NCI-H2107 (cell line): Measurements from ENCODE around the gene TMEM170B.
"Not testable (repeated sequence)": the region's sequence is repeated elsewhere in the genome, so short reads cannot be mapped to it uniquely, and the experiment has no call there.

Experiments
- DNase-seq: peaks from one replicate; lab custom pipeline; 2025; lab: John Stamatoyannopoulos, UW

The TMEM170B gene

DNA sequence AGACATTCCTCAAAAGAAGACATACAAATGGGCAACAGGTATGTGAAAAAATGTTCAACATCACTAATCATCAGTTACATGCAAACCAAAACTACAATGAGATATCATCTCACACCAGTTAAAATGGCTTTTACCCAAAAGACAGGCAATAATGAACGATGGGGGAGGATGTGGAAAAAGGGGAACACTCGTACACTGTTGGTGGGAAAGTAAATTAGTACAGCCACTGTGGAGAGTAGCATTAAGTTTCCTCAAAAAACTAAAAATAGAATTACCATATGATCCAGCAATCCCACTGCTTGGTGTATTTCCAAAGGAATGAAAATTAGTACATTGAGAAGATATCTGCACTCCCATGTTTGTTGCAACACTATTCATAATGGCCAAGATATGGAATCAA, 8.6 kb upstream of the TMEM170B start:
- no peak for DNase-seq

DNA sequence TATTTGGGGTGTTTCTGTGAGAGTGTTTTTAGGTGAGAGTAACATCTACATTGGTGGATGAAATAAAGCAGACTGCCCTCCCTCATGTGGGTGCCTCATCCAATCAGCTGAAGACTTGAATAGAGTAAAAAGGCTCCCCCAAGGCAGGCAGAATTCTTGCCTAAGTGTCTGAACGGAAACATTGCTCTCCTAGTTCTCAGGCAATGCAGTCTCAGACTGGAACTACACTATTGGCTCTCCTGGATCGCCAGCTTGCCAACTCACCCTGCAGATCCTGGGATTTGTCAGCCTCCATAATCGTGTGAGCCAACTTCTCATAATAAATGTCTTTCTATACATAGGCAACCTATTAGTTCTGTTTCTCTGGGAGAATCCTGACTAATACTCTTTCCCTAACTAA, 5.5 kb upstream of the TMEM170B start:
- no peak for DNase-seq

DNA sequence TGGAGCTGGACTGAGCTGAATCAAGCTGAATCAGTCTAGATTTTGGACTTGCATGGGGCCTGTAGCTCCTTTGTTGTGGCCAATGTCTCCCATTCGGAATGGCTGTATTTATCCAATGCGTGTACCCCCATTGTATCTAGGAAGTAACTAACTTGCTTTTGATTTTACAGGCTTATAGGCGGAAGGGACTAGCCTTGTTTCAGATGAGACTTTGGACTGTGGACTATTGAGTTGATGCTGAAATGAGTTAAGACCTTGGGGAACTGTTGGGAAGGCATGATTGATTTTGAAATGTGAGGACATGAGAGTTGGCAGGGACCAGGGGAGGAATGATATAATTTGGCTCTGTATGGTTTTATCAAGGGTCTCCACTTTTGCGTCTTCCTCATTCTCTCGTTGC, 3.0 kb upstream of the TMEM170B start:
- no peak for DNase-seq

DNA sequence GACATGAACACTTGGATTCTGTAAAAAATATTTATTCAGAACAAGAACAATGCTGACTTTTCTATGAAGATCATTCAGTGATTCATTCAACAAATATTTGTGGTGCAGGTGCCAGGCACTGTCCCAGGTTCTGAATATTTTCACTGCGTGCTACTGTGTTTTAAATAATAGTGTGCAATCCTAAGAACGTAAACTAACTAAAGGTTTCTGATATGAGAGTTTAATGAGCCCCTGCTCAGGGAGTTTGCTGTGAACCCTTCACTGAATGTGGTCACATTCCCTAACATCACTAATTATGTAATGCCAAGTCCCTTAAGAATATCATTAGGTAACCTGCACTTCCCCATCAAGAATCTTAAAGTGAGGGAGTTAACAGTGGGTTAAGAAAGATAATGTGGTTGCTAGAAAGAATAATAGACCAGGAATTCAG, 1.7 kb upstream of the TMEM170B start:
- no peak for DNase-seq

DNA sequence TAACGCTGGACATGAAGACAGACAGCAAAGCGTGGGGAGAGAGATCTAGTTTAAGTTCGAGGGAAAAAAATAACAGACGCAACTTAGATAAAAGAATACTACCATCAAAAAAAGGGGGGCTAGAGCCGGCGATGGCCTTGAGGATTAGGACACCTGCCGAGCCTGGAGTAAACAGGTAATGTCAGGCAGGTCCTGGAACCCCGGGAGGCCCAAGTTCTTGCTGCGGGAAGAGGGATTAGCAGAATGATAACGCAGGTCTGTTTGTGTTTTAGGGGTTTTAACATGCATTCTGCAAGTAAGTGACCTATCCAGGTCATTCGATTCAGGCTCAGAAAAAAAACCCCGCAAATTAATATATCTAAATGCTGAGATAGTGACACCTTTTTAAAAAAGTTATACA, 754 bp upstream of the TMEM170B start:
- DNase-seq: no peak

DNA sequence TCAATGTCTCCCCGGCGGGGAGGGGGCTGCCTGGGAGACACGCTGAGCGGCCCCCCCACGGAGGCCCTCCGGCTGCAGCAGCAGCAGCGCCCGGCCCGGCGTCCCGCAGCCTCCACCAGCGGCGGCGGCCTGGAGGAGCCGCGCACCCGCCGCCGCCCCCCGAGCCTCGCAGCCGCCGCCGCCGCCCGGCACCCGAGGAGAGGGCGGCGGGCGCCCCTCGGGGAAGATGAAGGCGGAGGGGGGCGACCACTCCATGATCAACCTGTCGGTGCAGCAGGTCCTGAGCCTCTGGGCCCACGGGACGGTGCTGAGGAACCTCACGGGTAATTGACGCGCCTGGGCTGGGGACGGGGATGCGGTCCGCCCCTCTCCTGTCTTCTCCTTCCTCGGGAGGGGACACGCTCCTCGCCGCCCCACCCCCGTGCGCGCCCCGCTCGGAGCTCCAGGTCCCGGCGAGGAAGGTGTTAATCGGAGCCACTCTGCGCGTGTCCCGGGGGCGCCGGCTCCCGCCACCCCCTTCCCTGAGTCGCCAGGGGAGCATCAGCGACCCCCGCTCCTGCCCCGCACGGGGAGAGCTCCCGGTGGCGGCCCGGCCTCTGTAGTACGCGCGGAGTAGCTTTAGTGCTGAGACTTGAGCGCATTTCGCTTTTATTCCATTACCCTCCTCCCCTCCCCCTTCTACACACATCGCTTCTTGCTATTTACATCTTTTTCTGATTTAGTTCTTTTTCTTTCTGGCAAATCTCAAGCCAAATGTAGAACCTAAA, 686 bp downstream of the TMEM170B start:
- no peak for DNase-seq

DNA sequence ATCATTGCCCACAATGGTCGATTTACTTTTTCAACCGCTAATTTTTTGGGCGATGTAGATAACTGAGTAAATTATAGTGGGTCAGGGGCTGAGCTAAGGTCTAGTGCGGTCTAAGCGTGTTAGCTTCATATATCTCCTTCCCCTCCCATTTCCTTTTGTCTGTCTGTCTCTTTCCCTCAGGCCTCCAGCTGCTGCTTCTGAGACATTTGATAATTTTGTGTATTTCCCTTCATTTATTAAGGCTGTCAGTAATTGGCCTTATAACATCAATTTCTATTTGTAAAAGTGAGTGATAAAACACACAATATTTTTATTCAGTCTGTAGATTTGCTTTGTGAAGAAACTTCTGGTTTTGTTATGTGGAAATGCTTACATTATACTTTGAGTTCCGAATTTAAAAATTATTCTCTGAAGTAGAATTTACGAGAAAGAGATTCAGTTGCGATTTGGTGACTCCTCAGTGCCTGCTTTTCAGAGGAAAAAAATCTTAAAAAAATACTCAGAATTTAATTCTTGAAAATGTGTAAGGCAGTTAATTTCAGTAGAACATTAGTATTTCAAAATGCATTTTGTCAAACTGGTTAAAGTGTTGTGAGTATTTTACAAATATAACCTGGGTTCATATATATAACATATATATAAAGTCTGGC, 1.4 kb downstream of the TMEM170B start:
- DNase-seq: no peak

DNA sequence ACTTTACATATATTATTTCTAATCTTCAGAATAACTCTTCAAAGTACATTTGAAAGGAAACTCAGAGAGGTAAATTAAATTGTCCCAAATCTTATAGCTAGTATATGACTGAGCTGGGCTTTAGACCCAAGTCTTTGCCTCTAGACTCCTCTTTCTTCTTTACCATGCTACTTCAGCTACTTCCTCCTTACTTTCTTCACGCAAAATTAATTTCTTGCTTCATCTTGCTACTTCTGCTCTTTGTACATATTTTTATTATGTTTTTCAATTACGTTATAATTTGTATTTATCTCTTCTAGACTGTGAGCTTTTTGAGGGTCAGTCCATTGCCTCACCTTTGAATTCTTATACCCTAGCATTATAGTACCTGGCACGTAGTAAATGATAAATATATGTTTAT, 5.3 kb downstream of the TMEM170B start:
- DNase-seq: no peak

DNA sequence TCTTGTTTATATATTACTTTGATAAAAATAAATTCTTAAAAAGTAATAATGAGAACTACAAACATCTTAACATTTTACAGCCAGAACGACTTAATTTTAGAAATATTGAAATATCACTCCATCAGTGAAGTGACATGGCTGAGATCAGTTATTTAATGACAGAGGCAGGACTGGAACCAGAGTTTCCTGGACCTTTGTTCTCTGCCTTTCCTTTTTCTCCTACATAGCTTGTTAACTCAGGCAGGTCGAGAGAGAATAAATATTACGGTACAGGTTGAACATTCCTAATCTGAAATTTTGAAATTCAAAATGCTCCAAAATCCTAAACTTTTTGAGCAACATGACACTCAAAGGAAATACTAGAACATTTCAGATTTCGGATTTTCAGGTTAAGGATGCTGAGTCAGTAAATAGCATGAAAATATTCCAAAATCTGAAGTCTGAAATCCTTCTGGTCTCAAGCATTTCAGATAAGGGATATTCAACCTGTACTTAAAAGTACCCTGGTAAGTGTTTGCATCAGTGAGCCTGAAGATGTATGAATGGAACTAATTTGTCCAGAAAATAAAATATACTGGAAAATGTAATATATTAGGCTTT, 6.5 kb downstream of the TMEM170B start:
- no peak for DNase-seq

DNA sequence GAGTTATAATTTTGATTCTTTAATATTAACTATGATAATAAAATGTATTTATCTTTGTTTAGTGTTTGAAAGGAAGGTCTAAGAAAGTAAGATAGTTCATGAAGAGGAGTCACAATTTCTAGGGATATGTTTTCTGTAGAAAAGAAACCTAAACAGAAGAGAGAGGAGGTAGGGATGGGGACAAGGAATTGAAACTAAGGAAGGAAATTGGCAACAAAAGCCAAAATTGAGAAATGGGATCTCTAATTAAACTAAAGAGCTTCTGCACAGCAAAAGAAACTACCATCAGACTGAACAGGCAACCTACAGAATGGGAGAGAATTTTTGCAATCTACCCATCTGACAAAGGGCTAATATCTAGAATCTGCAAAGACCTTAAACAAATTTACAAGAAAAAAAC, 10.3 kb downstream of the TMEM170B start:
- DNase-seq: not testable (repeated sequence)

DNA sequence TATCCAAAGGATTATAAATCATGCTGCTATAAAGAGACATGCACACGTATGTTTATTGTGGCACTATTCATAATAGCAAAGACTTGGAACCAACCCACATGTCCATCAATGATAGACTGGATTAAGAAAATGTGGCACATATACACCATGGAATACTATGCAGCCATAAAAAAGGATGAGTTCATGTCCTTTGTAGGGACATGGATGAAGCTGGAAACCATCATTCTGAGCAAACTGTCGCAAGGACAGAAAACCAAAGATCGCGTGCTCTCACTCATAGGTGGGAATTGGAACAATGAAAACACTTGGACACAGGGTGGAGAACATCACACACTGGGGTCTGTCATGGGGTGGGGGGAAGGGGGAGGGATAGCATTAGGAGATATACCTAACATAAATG, 11.0 kb downstream of the TMEM170B start:
- DNase-seq: not testable (repeated sequence)

DNA sequence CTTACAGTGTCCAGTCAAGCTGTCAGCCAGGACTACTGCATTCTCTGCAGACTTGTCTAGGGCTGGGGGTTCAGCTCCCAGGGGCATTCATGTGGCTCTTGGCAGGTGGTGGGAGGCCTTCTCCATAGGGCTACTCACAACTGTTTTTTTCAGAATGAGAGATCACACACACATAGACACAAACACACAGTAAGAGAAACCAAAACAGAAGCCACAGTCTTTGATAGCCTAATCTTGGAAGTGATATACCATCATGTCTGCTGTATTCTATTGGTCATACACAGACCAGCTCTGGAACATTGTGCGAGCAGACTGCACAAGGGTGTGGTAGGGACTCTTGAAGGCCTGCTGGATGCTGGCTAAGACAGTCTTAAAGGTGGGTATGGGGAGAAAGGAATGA, 13.5 kb downstream of the TMEM170B start:
- no peak for DNase-seq

DNA sequence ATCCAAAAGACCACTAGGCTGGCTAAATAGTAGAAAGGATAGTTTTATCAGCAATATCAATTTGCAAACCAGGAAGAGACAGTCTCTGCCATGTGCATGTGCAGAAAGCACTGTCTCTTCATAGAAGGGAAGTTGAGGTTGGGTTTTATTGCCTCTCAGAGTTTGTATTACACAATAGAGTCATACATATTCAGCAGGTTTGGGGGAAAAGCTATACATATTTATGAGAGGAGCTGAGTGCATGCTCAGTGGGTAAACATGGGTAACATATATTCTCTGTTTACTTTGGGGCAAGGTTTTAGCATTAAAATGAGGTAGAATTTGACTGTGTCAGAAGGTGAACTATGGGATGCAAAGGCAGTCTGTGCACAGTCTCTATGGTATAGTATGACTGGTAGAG, 14.9 kb downstream of the TMEM170B start:
- no peak for DNase-seq

DNA sequence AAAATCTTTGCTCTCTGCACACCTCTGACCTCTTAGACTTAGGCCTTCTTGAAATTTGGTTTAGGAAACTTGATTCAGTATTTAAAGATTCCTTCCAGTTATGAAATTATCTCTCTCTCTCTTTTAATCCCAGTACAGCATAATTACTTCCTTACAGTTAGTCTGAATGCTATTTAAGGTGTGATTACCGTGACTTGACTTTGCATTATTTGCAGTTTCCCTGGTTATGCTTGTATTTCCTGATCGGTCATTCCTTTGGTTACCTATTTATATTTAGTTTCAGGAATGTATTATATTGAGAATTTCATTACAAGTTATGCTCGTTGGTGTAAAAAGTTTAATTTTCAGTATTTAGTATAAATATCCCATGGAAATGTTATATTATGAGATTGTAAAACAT, 16.3 kb downstream of the TMEM170B start:
- no peak for DNase-seq

DNA sequence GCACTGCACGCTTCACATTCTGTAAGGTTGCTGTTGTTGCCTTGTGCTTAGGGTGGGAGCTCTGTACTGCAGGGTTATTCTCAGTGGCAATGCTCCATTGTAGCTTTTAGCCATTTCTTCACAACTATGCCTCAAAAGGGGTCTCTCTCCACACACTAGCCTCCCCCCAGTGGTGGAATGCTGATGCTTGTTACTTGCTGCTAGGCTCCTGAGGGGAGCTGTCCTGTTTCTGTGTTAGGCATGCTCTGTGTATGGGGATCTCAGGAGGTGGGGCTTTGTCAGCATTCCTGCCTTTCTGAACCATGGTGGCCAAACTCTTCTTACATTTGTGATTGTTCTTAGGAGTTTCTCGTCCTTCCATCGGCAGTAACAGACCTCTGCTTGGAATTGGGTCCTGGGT, 18.8 kb downstream of the TMEM170B start:
- DNase-seq: no peak

DNA sequence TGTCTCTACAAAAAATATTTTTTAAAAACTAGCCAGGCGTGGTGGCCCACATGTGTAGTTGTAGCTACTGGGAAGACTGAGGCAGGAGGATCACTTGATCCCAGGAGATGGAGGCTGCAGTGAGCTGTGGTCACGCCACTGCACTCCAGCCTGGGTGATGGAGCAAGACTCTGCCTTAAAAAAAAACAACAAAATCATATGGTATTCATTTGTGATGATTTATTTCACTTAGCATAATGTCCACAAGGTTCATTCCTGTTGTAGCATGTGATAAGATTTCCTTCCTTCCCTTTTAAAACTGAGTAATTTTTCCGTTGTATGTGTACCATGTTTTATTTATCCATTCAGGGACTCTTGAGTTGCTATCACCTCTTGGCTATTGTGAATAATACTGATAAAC, 26.2 kb downstream of the TMEM170B start:
- no peak for DNase-seq

DNA sequence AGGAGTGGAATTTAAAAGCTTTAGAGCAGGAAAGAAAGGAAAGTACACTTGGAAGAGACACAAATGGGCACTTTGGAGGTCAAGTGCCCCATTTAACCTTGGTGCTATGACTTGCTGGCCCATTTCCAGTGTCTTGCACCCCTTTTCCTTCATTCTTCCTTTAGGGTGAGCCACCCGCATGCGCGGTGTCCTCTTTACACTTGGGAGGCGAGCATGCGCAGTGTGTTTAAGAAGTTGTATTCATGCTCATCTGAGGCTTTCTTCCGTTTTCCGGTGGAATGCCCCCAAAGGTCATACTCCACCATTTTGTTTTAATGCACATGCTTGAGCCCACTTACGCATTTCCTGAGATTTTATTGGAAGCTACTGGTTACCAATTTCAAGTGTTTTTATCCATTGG, 29.1 kb downstream of the TMEM170B start:
- no peak for DNase-seq

DNA sequence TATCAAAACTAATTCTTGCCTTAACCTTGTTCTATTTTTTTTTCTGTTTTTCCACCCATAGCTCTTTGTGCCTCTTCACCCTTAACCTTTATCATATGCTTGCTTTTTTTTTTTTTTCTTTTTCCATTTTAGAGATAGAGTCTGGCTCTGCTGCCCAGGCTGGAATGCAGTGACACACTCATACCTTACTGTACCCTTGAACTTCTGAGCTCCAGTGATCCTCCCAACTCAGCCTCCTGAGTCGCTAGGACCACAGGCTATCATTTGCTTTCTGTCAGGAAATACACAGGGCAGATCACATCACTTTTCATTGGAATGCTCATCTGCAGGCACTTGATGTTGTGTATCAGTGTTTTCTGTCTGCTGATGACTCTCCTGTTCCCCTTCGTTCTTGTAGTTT, 33.5 kb downstream of the TMEM170B start:
- DNase-seq: no peak

DNA sequence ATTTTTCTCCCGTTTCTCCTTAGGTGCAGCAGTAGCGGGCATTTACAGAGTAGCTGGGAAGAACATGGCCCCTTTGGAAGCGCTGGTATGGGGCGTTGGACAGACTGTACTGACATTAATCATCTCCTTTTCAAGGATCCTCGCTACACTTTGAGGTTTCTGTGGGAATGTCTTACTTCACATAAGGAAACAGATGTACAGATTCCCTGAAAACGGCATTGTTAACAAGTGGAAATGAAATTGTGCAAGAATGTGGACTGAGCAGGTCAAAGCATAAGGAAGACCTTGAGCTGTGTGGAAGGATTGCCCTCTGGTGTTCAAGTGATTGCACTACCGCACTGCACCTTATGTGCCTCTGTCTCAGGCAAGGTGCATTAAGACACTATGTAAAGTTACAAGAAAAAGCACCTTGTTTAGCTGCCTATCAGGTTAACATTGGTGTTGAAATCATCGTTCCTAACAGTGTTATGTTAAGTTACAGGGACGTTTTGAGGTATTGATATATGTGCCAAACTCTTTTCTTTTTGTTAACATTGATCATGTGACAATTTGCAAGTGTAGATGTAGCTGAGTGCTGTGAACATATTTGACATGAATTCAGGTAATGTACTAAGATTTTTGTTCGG, 38.0 kb downstream of the TMEM170B start:
- DNase-seq: peak; percentile 10

DNA sequence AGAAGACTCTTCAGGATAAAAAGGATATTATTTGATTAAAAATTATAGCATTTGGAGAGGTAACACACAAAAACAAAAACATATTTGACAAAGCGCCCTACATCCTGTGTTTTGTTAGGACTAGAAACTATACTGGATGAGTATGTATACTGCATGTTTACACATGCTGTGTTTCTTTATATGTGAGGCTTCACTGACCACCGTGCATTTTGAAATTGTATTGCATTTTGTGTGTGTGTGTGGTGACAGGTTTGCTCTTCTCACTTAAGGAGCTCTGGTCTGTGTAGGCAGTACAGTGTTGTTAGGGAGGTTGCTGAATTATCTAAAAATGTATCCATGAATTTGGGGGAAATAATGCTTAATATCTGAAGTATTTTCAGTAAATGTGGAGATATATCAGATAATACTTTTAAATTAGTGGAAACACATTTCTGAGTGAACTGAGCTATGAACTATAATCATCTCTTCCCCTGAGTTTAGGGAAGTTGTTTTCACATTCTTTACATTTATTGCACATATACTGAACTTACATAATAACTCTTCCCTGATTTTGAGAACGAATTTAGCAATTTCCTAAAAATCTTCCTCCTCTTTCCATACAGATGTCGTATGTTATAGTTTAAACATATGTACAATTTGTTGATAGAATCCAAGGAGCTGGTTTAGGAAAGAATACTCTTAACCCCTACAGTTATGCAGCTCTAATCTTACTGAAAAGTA, 43.3 kb downstream of the TMEM170B start:
- no peak for DNase-seq

DNA sequence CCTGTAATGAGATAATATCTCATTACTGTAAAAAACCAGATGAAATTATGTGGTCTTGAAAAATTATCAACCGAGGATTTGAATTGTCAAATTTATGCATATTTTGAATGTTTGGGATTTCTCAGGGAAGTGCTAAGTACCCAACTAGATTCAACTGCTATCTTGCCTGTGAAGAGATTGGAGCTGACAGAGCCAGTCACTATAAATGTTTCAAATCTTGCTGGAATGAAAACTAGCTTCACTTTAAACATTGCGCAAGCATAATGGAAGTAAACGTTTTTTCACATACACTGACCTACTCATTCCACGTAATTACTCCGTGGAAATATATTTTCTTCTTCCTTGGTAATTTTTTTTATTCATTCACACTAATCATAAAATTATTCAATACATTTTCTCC, 46.7 kb downstream of the TMEM170B start:
- DNase-seq: no peak

DNA sequence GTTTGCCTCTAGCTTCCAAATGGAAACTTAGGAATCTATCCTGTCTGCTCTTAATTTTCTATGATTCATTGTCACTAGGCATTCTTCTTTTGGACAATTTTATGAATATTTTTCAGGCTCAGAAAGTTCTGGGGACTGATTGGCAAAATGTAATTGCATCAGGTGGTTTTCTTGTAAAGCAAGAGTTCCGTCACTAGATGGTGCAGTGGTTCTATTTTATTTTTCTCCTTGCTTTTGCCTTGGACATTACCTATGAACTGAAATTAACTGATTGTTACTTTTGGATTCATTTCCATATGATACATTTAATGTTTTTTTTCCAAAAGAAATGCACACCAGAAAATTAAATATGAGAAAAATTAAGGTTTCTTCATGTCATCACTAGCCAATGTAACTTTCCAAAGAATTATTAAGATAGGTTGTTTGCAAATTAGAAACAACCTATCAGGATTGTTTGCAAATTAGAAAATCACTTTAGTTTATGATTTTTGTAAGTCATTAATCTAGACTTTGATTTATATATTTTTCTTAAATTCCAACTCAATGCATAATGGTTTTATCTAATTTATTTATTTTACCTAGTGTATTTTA, 48.0 kb downstream of the TMEM170B start:
- DNase-seq: no peak
